ENCODE results near the gene UQCC5.

UQCC5 gene

DNA sequence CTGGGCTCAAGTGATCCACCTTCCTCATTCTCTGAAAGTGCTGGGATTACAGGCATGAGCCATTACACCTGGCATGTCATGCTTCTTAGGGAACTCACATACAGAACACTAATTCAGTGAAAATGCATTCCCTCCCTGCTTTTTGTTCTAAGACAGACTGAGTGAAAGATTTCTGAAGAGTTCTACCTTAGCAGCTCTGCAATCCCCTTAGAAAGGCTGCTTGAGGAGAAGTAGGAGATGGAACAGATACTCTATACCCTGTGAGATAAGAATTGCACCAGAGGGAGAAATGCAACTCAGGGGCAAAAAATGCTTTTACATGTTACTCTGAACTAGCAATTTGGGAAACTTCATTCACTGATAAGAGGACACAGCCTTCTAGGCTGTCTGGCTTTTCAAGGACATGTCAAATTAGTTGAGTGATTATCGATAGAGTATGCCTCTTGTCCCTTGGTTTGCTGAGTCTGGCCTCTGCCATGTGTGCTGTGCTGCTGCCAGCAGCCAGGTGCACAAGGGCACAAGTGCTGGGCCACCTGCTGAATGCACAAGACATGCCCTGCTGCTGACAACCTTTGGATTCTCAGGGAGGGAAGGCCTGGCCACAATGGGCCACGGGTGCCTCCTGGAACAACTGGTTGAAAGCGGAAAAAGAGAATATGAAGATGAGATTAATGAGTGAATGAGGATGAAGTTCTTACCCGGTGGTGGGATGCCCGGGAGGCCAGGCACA is 17.8 kb downstream of the UQCC5 start:
- H3K4me1 Mint-ChIP-seq (ENCODE audit: low read depth): no peaks in the 10 kb centered on the region
- peaks cover 26% of the 10 kb centered on the region for H3K36me3 Mint-ChIP-seq (ENCODE audit: low read depth)
- no peak overlapping the region for H3K4me3 Mint-ChIP-seq
- no peaks in the 10 kb centered on the region for H3K27me3 Mint-ChIP-seq (ENCODE audit: low read depth)
- H3K9me3 Mint-ChIP-seq: no peaks in the 10 kb centered on the region
- no peak overlapping the region for H3K27ac Mint-ChIP-seq

GRCh38 chr3:52555056-52555455 is 18.7 kb downstream of the UQCC5 start:
- Mint-ChIP-seq H3K4me1 (ENCODE audit: low read depth) (no peaks in the 10 kb centered on the region), H3K27me3 (ENCODE audit: low read depth) (no peaks in the 10 kb centered on the region), H3K4me3 (no peak overlapping the region), H3K36me3 (ENCODE audit: low read depth) (peaks cover 33% of the 10 kb centered on the region), H3K9me3 (no peaks in the 10 kb centered on the region), H3K27ac (no peak overlapping the region)

- H3K36me3 Mint-ChIP-seq (ENCODE audit: low read depth): peaks cover 40% of the 10 kb centered on the region
- no peaks in the 10 kb centered on the region for H3K27me3 Mint-ChIP-seq (ENCODE audit: low read depth)
- H3K9me3 Mint-ChIP-seq: no peaks in the 10 kb centered on the region
- no peaks in the 10 kb centered on the region for H3K4me1 Mint-ChIP-seq (ENCODE audit: low read depth)
- no peak overlapping the region for H3K4me3 Mint-ChIP-seq
- no peak overlapping the region for H3K27ac Mint-ChIP-seq
Measured at GRCh38 chr3:52557011-52557960, 20.9 kb downstream of the UQCC5 start.

GRCh38 chr3:52558436-52558835 is 22.0 kb downstream of the UQCC5 start:
- H3K9me3 Mint-ChIP-seq: no peaks in the 10 kb centered on the region
- no peaks in the 10 kb centered on the region for H3K4me1 Mint-ChIP-seq (ENCODE audit: low read depth)
- peaks cover 48% of the 10 kb centered on the region for H3K36me3 Mint-ChIP-seq (ENCODE audit: low read depth)
- no peaks in the 10 kb centered on the region for H3K27me3 Mint-ChIP-seq (ENCODE audit: low read depth)
- H3K4me3 Mint-ChIP-seq: no peak overlapping the region
- no peak overlapping the region for H3K27ac Mint-ChIP-seq

- Mint-ChIP-seq H3K27ac (no peak overlapping the region), H3K36me3 (ENCODE audit: low read depth) (peaks cover 40% of the 10 kb centered on the region), H3K4me3 (no peak overlapping the region), H3K4me1 (ENCODE audit: low read depth) (no peaks in the 10 kb centered on the region), H3K9me3 (no peaks in the 10 kb centered on the region), H3K27me3 (ENCODE audit: low read depth) (no peaks in the 10 kb centered on the region)
Measured at GRCh38 chr3:52561028-52561747, 24.8 kb downstream of the UQCC5 start.

- no peak overlapping the region for H3K27ac Mint-ChIP-seq
- no peak overlapping the region for H3K4me3 Mint-ChIP-seq
- no peaks in the 10 kb centered on the region for H3K27me3 Mint-ChIP-seq (ENCODE audit: low read depth)
- peaks cover 37% of the 10 kb centered on the region for H3K36me3 Mint-ChIP-seq (ENCODE audit: low read depth)
- no peaks in the 10 kb centered on the region for H3K4me1 Mint-ChIP-seq (ENCODE audit: low read depth)
- no peaks in the 10 kb centered on the region for H3K9me3 Mint-ChIP-seq
Measured at GRCh38 chr3:52563984-52564383, 27.6 kb downstream of the UQCC5 start.

- Mint-ChIP-seq H3K27me3 (ENCODE audit: low read depth) (no peaks in the 10 kb centered on the region), H3K4me3 (no peak overlapping the region), H3K36me3 (ENCODE audit: low read depth) (peaks cover 11% of the 10 kb centered on the region), H3K9me3 (no peaks in the 10 kb centered on the region), H3K27ac (no peak overlapping the region), H3K4me1 (ENCODE audit: low read depth) (no peaks in the 10 kb centered on the region)
Measured at GRCh38 chr3:52568069-52568468, 31.7 kb downstream of the UQCC5 start.

DNA sequence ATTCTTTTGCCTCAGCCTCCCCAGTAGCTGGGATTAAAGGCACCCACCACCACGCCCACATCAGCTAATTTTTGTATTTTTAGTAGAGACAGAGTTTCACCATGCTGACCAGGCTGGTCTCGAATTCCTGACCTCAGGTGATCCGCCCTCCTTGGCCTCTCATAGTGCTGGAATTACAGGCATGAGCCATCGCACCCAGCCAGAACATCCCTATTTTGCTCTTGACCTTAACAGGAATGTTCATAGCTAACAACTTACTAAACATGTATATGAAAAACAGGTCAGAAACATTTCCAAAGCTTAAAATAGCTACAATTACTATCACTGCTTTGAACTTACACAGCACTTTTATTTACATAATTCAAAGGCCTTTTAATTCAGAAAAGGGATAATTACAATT is 33.7 kb downstream of the UQCC5 start:
- Mint-ChIP-seq H3K27me3 (ENCODE audit: low read depth) (no peaks in the 10 kb centered on the region), H3K36me3 (ENCODE audit: low read depth) (peaks cover 18% of the 10 kb centered on the region), H3K4me3 (no peak overlapping the region), H3K27ac (no peak overlapping the region), H3K4me1 (ENCODE audit: low read depth) (no peaks in the 10 kb centered on the region), H3K9me3 (no peaks in the 10 kb centered on the region)

DNA sequence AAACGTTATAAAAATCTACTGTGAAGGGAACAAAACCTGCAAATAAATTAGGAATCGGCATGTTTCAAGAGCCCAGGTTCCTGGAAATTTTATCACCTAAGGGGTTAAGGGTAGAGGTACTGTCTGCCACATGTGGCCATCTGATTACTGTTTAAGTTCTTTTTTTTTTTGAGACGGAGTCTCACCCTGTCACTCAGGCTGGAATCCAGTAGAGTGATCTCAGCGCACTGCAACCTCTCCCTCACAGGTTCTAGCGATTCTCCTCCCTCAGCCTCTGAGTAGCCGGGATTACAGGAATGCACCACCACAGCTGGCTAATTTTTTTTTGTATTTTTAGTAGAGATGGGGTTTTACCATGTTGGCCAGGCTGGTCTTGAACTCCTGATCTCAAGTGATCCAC is 35.8 kb downstream of the UQCC5 start:
- Mint-ChIP-seq H3K4me1 (ENCODE audit: low read depth) (no peaks in the 10 kb centered on the region), H3K27ac (no peak overlapping the region), H3K9me3 (no peaks in the 10 kb centered on the region), H3K4me3 (no peak overlapping the region), H3K36me3 (ENCODE audit: low read depth) (peaks cover 26% of the 10 kb centered on the region), H3K27me3 (ENCODE audit: low read depth) (no peaks in the 10 kb centered on the region)

- H3K27me3 Mint-ChIP-seq (ENCODE audit: low read depth): no peaks in the 10 kb centered on the region
- H3K36me3 Mint-ChIP-seq (ENCODE audit: low read depth): peaks cover 40% of the 10 kb centered on the region
- no peaks in the 10 kb centered on the region for H3K9me3 Mint-ChIP-seq
- H3K4me3 Mint-ChIP-seq: no peak overlapping the region
- no peak overlapping the region for H3K27ac Mint-ChIP-seq
- H3K4me1 Mint-ChIP-seq (ENCODE audit: low read depth): no peaks in the 10 kb centered on the region
Measured at GRCh38 chr3:52574056-52574965, 37.9 kb downstream of the UQCC5 start.

Measured in T-helper 1 cell treated with Interleukin-12 subunit alpha and Interleukin-12 subunit beta and Interleukin-4 antibody, amounts not matched to agents 30 μg/mL and 1 μg/mL, for 36 hours (primary cell).